GM21528 (cell line): ENCODE measurements around the gene CDS2.

Source experiments
- ATAC-seq: cut with Tn5 transposase; IDR thresholded peaks from one replicate; pipeline ENCODE4 v1.9.1; 2021; ENCODE audit warnings: mild to moderate bottlenecking, moderate library complexity; ENCODE audit not compliant: unreplicated experiment, low FRiP score

The CDS2 gene

DNA sequence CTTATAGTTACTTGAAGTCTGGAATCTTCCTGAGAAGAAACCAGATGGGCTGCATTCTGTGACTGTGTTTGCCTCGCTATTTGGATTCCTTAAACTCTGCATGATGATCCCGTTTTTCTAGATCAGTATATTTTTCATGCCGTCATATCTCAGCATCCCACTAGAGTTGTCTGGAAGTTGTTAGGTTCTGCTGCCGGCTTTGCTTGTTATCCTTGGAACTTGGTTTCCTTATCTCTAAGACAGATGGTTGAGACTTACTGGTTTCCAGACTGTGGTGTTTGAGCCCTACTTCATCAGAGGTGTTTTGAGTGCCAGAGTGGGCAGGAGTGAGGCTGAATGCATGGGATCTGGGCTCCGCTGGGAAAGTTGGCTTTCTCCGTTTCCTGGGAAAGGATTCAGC is 50.3 kb downstream of the CDS2 start:
- no peak for ATAC-seq

DNA sequence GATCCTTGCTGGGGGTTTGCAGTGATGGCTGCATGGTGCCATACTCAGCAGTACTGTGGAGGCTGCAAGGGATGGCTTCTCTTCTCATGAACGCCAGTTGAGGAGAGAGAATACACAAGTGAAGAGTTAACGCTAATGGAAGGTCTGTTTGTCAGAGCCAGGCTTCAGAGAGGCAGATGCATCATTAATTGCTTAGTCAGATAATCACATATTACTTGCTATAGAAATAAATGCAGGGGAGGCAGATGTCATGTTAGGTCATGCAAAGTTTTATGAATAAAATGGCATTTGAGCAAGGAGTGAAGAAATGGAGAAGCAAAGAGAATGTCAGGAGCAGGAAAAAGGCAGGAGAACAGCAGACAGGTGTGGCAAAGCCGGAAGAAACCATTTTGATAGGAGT is 51.2 kb downstream of the CDS2 start:
- ATAC-seq: no peak

DNA sequence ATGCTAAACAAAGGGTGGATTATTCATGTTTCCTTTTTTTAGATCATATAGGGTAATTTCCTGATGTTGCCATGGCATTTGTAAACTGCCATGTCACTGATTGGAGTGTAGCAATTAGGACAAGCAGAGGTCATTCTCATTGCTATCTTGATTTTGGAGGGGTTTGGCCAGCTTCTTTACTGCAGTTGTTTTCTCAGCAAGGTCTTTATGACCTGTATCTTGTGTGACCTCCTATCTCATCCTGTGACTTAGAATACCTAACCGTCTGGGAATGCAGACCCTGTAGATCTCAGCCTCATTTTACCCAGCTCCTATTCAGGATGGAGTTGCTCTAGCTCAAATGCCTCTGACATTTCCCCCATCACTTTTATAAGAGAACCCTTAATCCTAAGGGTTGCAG is 53.6 kb downstream of the CDS2 start:
- no peak for ATAC-seq

DNA sequence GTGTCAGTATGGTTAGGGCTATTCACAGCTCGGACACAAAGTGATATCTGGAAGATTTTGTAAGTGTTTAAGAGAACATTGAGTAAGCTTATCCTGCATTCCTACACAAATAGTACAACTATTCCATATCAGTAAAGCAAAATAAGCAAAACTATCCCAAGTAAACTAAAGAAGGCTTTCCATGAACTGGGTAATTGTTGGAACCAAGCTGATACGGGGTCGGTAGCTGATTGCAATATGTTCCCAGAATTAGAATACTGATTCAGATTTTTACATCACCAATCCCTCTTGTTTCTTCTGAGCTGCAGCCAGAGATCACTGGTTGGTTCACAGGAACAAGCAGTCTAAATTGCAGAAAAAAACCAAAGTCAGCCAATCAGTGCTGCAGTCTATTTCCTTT is 54.1 kb downstream of the CDS2 start:
- ATAC-seq: no peak

DNA sequence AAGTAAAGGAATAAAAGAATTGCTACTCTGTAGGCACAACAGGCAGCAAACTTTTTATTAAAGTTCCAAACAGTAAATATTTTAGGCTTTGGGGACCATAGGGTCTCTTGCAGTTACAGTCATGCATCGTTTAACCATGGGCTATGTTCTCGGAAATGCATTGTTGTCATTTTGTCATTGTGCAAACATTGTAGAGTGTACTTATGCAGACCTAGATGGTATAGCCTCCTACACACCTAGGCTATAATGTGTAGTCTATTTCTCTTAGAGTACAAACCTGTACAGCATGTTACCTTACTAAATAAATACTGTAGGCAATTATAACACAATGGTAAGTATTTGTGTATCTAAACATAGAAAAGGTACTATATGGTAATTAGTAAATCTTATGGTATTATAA is 54.7 kb downstream of the CDS2 start:
- no peak for ATAC-seq

DNA sequence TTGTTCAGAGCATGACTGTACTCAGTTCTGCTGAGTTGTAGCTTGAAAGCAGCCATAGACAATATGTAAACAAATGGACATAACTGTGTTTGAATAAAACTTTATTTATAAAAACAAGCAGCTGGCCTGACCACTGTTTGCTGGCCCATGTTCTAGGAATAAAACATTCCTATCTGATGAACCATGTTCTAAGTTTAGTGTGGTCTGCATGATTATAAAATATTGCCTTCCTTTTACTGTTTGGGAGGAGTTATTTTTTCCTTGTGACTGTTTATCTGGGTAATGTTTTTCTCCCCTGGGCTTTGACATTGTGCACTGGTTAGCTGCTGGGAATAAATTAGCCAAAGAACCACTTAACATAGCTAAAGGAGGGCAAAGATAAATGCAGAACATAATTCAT is 55.1 kb downstream of the CDS2 start:
- ATAC-seq: no peak

DNA sequence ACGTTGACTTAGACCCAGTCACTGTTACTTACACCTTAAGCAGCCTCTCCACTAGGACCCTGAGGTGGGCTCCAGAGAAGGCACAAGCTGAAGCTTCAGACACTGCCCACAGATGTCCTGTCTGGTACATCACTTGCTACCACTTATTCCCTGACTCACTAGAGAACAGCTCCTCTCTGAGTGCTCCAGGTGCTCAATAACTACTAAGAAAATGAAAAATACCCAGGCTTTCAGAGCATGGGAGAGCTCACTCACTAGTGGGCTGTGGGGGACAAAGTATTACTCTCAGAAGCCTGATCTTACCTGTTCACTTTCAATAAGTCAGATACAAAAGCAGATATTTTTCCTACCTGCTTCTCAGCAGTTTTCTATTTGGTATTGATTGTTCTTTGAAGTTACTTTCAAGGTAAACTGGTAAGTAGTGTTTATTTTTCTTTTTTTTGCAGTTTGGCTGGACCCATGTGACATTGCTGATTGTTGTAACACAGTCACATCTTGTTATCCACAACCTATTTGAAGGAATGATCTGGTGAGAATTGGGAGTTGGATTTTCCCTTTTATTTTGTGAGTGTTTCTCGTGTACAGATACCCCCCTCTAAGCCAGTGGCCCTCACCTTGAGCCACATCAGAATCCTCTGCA is 55.9 kb downstream of the CDS2 start:
- no peak for ATAC-seq

DNA sequence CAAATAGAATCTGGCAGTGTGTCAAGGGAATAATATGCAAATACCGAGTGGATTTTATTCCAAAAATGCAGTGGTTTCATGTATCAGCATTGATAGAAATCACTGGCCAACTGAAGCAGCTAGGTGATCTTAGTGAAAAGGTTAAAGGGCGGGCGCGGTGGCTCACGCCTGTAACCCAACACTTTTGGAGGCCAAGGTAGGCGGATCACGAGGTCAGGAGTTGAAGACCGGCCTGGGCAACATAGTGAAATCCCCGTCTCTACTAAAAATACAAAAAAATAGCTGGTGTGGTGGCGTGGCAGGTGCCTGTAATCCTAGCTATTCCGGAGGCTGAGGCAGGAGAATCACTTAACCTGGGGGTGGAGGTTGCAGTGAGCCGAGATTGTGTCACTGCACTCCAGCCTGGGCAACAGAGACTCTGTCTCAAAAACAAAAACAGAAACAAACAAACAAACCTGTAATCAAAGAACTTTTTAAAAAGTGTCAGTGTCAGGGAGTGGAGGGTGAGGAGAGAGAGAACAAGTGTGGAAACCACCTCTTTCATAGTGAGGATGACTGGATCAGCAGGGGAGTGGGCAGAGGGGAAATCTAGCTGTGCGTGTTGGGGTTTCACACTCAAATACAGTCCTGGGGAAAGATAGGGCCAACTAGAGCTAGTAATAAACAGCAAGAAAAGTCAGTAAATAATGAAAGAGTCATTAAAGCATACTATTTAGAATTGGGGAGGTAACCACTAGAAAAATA is 57.1 kb downstream of the CDS2 start:
- ATAC-seq: no peak

DNA sequence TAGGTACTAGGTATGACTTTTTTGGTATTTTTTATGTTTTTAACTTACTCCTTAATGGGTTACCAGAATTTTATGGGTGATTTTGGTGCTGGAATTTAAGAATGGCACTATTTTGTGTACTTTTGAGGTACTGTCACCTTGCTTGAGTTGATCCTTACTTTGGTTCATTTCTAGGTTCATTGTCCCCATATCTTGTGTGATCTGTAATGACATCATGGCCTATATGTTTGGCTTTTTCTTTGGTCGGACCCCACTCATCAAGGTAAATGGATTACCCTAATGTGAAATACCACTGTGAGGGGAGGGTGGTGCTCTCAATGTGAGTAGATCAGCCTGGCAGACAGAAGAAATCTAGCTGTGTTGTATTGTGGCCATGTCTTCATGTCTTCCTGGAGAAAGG is 57.9 kb downstream of the CDS2 start:
- no peak for ATAC-seq

DNA sequence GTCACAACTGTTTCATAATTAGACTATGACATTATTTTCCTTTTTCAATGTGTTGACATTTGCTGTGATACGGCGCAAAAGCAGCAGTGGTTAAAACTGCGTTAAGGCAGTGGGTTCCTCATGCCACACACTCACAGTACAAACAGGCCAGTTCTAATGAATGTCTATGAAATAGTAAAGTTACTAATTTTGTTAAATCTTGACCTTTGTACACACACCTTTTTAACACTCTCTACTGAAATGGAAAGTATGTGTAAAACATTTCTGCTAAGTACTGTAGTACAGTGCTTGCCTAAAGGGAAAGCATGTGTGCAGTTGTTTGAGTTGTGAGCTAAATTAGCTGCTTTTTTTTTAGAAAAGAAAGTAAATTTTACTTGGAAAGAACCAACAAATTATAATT is 60.3 kb downstream of the CDS2 start:
- ATAC-seq: no peak

DNA sequence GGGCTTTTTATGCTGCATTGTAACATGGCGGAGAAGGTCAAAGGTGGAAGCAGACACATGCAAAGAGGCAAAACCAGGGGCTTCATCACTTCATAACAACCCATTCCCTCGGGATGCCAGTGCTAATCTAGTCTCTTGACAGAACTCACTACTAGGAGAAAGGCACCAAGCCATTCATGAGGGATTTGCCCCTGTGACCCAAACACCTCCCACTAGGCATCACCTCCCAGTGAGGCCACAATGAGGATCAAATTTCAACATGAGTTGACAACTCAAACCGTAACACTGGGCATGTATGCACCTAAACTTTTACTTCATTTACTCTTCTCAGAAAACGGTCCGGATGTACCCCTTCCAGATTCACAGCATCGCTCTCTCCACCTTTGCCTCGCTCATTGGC is 61.9 kb downstream of the CDS2 start:
- ATAC-seq: no peak

DNA sequence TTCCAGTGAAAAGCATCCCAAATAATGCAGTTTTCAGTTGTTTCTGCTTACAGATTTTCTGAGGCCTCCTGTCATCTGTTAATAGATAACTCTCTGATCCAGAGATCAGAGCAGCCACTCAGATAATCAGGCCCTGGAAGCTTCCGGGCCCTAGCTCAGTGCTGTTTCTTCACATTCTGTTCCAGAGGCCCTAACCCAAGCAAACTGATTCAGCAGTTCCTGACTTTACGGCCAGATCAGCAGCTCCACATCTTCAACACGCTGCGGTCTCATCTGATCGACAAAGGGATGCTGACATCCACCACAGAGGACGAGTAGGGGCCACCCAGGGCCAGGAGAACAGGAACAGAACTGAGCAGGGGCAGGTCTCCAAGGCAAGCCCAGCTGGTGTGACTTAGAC is 63.1 kb downstream of the CDS2 start:
- ATAC-seq: no peak

DNA sequence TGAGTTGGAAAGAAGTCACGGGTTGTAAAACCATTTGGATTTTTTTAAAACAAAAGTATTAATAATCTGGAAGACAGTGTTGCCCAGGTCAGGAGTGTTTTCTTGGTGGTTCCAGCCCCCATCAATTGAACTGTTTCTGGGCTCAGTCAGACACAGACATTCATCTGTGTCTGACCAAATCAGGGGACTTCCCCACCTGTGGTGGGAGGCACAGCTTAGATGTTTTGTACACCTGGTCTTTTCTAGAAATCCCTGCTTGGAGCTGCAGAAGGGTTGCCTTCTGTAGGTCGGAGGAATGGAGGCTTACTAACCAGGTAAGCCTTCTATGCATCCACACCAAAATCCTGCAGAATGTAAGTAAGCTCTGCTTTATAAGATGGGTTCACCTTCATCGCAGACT is 63.6 kb downstream of the CDS2 start:
- ATAC-seq: no peak

DNA sequence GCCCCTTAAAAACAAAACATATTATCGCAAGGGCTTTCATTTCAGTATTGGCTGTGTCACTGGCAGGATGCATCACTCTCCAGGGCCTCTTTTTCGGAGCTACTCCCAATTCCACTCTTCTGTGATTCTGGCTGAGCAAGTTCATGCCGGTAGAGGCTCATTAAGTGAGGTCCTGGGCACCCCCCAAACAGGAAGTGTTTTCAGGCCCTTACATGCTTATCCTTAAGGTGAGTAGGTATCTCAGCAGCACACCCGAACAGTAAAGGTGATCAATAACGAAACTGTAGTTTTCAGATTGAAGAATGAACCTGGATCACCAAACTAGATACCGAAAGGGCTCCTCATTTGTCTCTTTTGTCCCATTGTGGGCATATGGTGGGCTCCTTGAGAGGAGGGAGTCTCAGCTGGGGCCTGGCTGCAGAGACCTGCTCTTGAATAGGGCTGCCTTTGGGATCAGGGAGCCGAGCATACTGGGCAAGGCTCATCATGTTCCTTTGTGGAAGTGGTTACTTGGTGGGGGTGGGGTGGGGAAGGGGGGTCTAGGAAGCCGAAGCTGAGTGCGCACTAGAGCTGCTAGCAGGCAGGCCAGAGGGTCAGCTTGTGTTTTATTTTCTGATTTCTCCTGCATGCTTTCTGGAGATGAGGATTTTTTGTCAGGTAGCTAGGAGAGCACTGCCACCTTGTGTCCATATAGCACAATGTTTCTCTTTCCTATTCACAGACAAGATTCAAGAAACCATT is 65.2 kb downstream of the CDS2 start:
- no peak for ATAC-seq

DNA sequence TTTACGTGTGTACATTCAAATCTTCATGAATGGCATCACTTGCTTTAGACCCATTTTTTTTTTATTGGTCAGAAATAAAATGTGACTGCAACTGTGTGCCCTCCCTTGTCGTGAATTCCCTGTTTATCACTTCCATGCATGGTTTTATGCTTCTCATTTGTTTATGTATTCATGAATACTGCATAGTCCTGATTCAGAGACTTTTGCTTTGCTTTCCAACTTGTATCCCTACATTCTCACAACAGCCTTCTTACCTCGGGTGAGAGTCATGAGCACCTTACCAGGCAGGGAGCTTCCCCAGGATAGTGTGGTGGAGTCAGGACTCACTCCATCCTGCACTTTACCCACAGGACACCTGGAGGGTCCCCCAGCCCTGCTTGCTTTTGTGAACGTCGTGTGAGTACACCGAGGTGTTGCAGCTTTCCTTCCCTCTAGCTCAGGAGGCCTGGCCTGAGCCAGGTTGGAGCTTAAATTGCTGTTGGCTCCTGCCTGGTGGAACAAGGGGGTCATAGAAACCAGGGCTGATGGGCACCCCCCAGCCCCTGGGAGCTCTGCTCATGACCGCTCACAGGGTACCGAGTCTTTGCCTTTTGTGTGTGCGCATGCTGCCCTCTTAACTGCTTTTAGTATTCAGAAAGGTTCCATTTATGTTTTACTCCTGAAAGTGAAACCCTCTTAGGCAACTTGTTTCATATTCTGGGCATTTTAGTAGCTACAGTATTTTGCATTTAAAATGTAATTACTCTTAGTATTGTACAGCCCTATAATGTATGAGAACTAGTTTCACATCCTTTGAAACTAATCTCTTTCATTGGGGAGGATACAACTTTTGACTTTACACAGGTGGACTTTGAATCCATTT is 66.0 kb downstream of the CDS2 start:
- ATAC-seq: no peak

DNA sequence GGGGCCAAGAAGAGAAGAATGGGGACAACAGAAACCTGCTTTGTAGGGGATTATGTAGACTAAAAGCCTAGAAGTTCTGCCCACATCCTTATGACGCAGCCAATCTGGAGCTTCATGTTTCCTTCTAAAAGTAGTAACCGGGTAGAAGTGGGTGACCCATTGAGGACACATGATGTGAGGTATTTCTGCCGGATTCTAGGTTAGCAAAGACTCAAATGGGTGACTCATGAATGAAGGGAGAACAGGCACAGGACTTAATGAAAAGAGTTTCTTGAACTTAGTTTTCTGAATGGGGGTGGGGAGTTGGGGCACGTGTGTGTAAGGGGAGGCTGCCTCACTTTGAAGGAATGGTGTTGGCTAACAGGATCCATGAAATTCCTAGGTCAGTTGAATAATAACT is 68.8 kb downstream of the CDS2 start:
- ATAC-seq: no peak

DNA sequence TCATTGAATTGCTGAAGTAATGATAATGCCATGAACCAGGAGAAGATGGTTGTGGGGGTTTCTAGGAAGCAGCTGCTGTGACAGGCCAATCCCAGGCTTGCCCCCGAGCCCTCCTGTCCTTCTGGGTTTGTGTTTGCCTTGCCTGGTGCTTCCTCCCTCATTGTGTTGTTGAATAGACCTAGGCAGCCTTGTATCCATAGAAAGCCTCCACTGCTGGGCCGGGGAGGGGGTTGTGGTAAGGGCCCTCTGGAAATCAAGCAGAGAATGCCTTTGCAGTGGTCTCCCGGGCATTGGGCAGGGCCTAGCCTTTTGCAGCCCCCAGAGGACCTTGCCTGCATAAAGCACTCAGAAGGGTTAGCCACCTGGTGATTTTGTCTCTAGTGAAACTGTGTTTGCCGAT is 69.3 kb downstream of the CDS2 start:
- no peak for ATAC-seq

DNA sequence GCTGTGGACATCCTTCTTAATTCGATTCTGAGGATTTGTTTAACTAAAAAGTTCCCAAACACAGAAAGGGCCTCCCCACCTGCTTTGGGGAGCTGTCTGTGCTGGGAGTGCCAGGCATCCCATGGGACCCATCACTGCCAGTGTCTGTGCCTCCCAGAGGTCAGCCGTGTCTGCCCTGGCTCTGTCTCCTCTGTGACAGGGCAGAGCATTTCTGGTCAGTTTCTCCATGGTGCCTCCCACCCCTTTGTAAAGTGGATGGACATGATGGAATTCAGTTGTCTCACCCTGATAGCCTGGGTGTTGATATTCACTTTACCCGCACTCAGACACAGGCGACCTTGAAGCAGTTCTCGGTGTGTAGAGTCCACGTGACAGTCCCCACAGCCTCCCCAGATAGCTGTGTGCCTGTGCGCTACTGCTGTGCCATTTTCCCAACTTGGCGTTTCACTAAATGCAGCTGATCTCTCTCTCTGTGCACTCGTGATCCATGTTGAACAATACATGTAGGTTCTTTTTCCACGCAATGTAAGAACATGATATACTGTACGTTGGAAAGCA is 70.5 kb downstream of the CDS2 start:
- ATAC-seq: no peak

DNA sequence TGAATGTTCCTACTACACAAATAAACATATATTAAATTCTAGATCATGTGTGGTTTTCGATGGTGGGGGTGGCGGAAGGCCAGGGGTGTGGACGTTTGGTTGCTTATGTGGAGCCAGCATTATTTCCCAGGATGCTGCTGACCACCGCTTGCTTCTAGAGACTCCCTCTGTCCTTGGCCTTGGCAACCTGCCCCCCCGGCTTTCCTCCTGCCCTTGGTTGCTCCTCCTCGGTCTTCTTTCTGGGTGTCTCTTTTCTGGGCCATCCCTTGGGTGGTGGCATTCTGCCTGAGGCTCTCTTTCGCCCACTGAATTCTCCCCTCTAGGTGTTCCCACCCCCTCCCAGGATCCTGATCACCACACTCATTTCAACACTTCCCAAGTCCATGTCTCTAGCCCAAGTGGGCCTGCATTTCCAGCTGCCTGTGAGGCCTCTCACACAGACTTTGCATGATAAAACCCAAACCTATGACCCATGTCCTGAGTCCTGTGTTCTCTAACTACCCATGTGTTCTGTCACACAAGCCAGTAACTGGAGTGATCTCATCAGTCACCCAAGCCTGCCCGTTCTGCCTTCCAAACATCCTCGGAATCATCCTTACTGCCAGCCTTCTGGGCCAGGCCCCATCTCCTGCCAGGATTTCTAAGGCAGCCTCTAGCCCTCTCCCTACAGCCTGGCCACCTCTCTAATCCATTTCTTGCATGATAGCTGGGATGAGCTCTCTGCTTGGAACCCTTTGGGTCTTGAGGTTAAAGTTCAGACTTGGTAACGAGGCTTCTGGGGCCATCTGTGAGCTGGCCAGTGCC is 71.2 kb downstream of the CDS2 start:
- ATAC-seq: no peak

DNA sequence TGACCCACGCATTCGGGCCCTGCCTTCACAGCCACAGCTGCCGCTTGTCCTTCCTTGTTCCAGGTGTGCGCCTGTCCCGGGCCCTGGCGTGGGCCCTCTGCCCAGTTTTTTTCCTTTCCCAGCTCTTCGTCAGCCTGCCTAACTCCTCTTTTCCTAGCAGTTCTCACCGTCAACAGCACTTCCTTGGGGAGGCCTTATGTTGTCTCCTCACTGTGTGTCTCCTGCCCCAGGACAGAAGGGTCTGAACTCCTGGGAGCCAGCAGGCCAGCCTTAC is 71.8 kb downstream of the CDS2 start:
- ATAC-seq: no peak
